ENCODE data around the gene MTX2.

The MTX2 gene

GRCh38 chr2:176269319-176270099 is at the start of gene MTX2:
TSS of gene MTX2 (plus strand) at chr2:176269442. CDS start at chr2:176269630, 188 bp downstream.
- peak; percentile 89 for DNase-seq

- DNase-seq, result no peak
Measured at GRCh38 chr2:176227874-176228273, 41.4 kb upstream of the MTX2 start.

- no peak for DNase-seq
Measured at GRCh38 chr2:176234156-176234555, 35.1 kb upstream of the MTX2 start.

GRCh38 chr2:176234940-176235339 is 34.3 kb upstream of the MTX2 start:
- DNase-seq, result no peak

GRCh38 chr2:176237456-176237855 is 31.8 kb upstream of the MTX2 start:
- no peak for DNase-seq

GRCh38 chr2:176239031-176239430 is 30.2 kb upstream of the MTX2 start:
- DNase-seq, result no peak

- DNase-seq, result peak; percentile 11
Measured at GRCh38 chr2:176240301-176240700, 28.9 kb upstream of the MTX2 start.

GRCh38 chr2:176242276-176242675 is 27.0 kb upstream of the MTX2 start:
- DNase-seq, result no peak

- no peak for DNase-seq
Measured at GRCh38 chr2:176246331-176246730, 22.9 kb upstream of the MTX2 start.

- no peak for DNase-seq
Measured at GRCh38 chr2:176247859-176248258, 21.4 kb upstream of the MTX2 start.

GRCh38 chr2:176251928-176252327 is 17.3 kb upstream of the MTX2 start:
- DNase-seq, result no peak

- DNase-seq, result no peak
Measured at GRCh38 chr2:176260689-176261088, 8.6 kb upstream of the MTX2 start.

GRCh38 chr2:176261136-176261535 is 8.1 kb upstream of the MTX2 start:
- peak; percentile 25 for DNase-seq

- no peak for DNase-seq
Measured at GRCh38 chr2:176268976-176269318, 295 bp upstream of the MTX2 start.

GRCh38 chr2:176270100-176270750 is 983 bp downstream of the MTX2 start:
- DNase-seq, result no peak

- no peak for DNase-seq
Measured at GRCh38 chr2:176272870-176273459, 3.7 kb downstream of the MTX2 start.

GRCh38 chr2:176278927-176279326 is 9.7 kb downstream of the MTX2 start:
- no peak for DNase-seq

- no peak for DNase-seq
Measured at GRCh38 chr2:176280156-176280555, 10.9 kb downstream of the MTX2 start.

- DNase-seq, result peak; percentile 74
Measured at GRCh38 chr2:176280867-176281658, 11.8 kb downstream of the MTX2 start.

GRCh38 chr2:176283291-176284068 is 14.2 kb downstream of the MTX2 start:
- no peak for DNase-seq

- DNase-seq, result no peak
Measured at GRCh38 chr2:176284461-176285049, 15.3 kb downstream of the MTX2 start.

- no peak for DNase-seq
Measured at GRCh38 chr2:176285321-176285720, 16.1 kb downstream of the MTX2 start.
